ENCODE results near the gene CD59.

DNA sequence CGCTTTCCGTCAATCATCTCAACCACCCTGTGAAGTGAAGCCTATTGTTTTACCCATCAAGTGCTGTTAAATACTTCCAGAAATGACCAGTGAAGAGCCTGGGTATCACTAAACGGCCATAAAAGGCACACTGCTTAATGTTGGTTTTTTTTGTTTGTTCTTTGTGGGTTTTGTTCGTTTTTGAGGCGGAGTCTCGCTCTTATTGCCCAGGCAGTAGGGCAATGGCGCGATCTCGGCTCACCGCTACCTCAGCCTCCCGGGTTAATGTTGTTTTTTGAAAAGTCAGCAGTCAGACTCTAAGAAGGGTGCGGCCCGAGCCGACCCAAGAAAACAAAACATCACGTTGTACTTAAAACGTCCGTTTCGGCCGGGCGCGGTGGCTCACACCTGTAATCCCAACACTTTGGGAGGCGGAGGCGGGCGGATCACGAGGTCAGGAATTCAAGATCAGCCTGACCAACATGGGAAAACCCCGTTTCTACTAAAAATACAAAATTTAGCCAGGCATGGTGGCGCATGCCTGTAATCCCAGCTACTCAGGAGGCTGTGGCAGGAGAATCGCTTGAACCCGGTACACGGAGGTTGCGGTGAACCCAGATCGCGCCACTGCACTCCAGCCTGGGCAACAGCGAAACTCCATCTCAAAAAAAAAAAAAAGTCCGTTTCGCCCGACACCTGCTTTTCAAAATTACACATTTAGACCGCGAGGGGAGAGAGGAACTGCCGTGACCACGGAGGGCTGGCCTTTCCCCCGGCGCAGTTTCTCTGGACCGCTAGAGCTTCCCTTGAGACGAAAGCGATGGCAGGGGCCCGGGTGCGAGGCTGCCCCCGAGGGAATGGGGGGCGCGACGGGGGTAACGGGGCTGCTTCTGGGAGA, 714 bp downstream of the CD59 start:
- TF ChIP-seq, protein P1, sequence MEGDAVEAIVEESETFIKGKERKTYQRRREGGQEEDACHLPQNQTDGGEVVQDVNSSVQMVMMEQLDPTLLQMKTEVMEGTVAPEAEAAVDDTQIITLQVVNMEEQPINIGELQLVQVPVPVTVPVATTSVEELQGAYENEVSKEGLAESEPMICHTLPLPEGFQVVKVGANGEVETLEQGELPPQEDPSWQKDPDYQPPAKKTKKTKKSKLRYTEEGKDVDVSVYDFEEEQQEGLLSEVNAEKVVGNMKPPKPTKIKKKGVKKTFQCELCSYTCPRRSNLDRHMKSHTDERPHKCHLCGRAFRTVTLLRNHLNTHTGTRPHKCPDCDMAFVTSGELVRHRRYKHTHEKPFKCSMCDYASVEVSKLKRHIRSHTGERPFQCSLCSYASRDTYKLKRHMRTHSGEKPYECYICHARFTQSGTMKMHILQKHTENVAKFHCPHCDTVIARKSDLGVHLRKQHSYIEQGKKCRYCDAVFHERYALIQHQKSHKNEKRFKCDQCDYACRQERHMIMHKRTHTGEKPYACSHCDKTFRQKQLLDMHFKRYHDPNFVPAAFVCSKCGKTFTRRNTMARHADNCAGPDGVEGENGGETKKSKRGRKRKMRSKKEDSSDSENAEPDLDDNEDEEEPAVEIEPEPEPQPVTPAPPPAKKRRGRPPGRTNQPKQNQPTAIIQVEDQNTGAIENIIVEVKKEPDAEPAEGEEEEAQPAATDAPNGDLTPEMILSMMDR (conservative IDR thresholded peaks at IDR 0.05; ENCODE audit: low read depth, low read length) = no peak
- no peak for TF ChIP-seq EZH2 (IDR thresholded peaks at IDR 0.05; ENCODE audit: low read length, unreplicated experiment)

Measured in PC-3 (cell line).